GM11168 (cell line): ENCODE measurements around the gene AGAP5.
"Not testable (repeated sequence)": the region's sequence is repeated elsewhere in the genome, so short reads cannot be mapped to it uniquely, and the experiment has no call there.

Source experiments
- in situ Hi-C: fragments of 300-500 bp; cut with MboI; formaldehyde crosslinking; loops from one replicate; pipeline ENCODE4 v1.12.0; 2022; ENCODE audit warnings: low sequenced_read_pairs; ENCODE audit not compliant: unreplicated experiment

AGAP5 gene

GRCh38 chr10:73715179-73716156, 17.6 kb upstream of the AGAP5 start:
- in situ Hi-C loops, result not testable (repeated sequence)

- in situ Hi-C loops, result not testable (repeated sequence)
These were observed 16.6 kb upstream of the AGAP5 start for GRCh38 chr10:73714483-73714882.

GRCh38 chr10:73713912-73714311, 16.0 kb upstream of the AGAP5 start:
- in situ Hi-C loops, result not testable (repeated sequence)

- in situ Hi-C loops, result not testable (repeated sequence)
These were observed 13.8 kb upstream of the AGAP5 start for GRCh38 chr10:73711683-73712082.

- in situ Hi-C loops, result not testable (repeated sequence)
These were observed 10.2 kb upstream of the AGAP5 start for GRCh38 chr10:73708122-73708521.

GRCh38 chr10:73707628-73708027, 9.7 kb upstream of the AGAP5 start:
- in situ Hi-C loops, result not testable (repeated sequence)

GRCh38 chr10:73706488-73706887, 8.6 kb upstream of the AGAP5 start:
- in situ Hi-C loops, result not testable (repeated sequence)

GRCh38 chr10:73705506-73706072, 7.7 kb upstream of the AGAP5 start:
- in situ Hi-C loops, result not testable (repeated sequence)

- in situ Hi-C loops, result not testable (repeated sequence)
These were observed 6.0 kb upstream of the AGAP5 start for GRCh38 chr10:73703924-73704323.

GRCh38 chr10:73698819-73699218, 910 bp upstream of the AGAP5 start:
- in situ Hi-C loops, result not testable (repeated sequence)

- in situ Hi-C loops, result not testable (repeated sequence)
These were observed 2.6 kb downstream of the AGAP5 start for GRCh38 chr10:73695302-73695701.

GRCh38 chr10:73690755-73691154, 7.2 kb downstream of the AGAP5 start:
- in situ Hi-C loops, result not testable (repeated sequence)

GRCh38 chr10:73689596-73689995, 8.3 kb downstream of the AGAP5 start:
- in situ Hi-C loops, result not testable (repeated sequence)

- in situ Hi-C loops, result not testable (repeated sequence)
These were observed 10.3 kb downstream of the AGAP5 start for GRCh38 chr10:73687641-73688040.

- in situ Hi-C loops, result not testable (repeated sequence)
These were observed 23.4 kb downstream of the AGAP5 start for GRCh38 chr10:73674546-73674945.

GRCh38 chr10:73668378-73668777, 29.5 kb downstream of the AGAP5 start:
- in situ Hi-C loops, result not testable (repeated sequence)

- in situ Hi-C loops, result not testable (repeated sequence)
These were observed 31.6 kb downstream of the AGAP5 start for GRCh38 chr10:73666153-73666809.

GRCh38 chr10:73665581-73665980, 32.3 kb downstream of the AGAP5 start:
- in situ Hi-C loops, result not testable (repeated sequence)

- in situ Hi-C loops, result not testable (repeated sequence)
These were observed 33.5 kb downstream of the AGAP5 start for GRCh38 chr10:73664156-73665040.

- in situ Hi-C loops, result not testable (repeated sequence)
These were observed 34.3 kb downstream of the AGAP5 start for GRCh38 chr10:73663621-73664020.
